Upper lobe of left lung (tissue), 4 donors: ENCODE measurements around the gene HSPB7.
A peak's percentile ranks its signal among the peaks of the same experiment; 100 is the strongest.

ENCODE experiments used
- CTCF ChIP-seq, 6 experiments: fragments of 450-650 bp in 4 of 6; fragments of 200-600 bp in 2 of 6; sonication (generic) in 2 of 6; IDR thresholded peaks; one replicate each; pipeline ENCODE4 v1.5.1; 2016 to 2019; ENCODE audit warnings: antibody characterized with exemption in 6 of 6
- EP300 ChIP-seq, 4 donors: sonication (generic); formaldehyde crosslinking; IDR thresholded peaks; one replicate each; pipeline ENCODE4 v1.5.1; 2017; ENCODE audit warnings: antibody characterized with exemption in 4 of 4, control low read depth in 2 of 4
- POLR2A ChIP-seq, 4 donors: fragments of 450-650 bp; IDR thresholded peaks; one replicate each; pipeline ENCODE4 v1.5.1; 2016 to 2017; ENCODE audit warnings: antibody characterized with exemption in 4 of 4, mild to moderate bottlenecking in 2 of 4
- POLR2AphosphoS5 ChIP-seq, 2 donors: sonication (generic); formaldehyde crosslinking; IDR thresholded peaks; one replicate each; pipeline ENCODE4 v1.5.1; 2017; ENCODE audit warnings: antibody characterized with exemption in 2 of 2

- TF ChIP-seq CTCF (IDR thresholded peaks at IDR 0.05) (no peak), POLR2AphosphoS5 (IDR thresholded peaks at IDR 0.05) (peak in 1 of 2 donors; percentile 25), POLR2A (IDR thresholded peaks at IDR 0.05) (no peak), EP300 (IDR thresholded peaks at IDR 0.05) (no peak)
Observed at GRCh38 chr1:16017461-16018303, at the start of gene HSPB7.
